IPS-15b (cell line): ENCODE data around the gene RABEP1.

Experiments
- H3K27me3 ChIP-seq: one replicate; pipeline ENCODE4 v1.6.1; 2013; ENCODE audit warnings: low read length; ENCODE audit not compliant: control insufficient read depth, insufficient read depth
- H3K36me3 ChIP-seq: one replicate; pipeline ENCODE4 v1.6.1; 2013; ENCODE audit warnings: low read length; ENCODE audit not compliant: control insufficient read depth, insufficient read depth
- H3K4me1 ChIP-seq: one replicate; pipeline ENCODE4 v1.6.1; 2013; ENCODE audit warnings: mild to moderate bottlenecking, low read length; ENCODE audit not compliant: control insufficient read depth, insufficient read depth
- H3K4me3 ChIP-seq: one replicate; pipeline ENCODE4 v1.5.1; 2013; ENCODE audit warnings: low read depth, low read length
- H3K9ac ChIP-seq: one replicate; pipeline ENCODE4 v1.6.1; 2013; ENCODE audit warnings: low read depth, mild to moderate bottlenecking, low read length
- H3K9me3 ChIP-seq: one replicate; pipeline ENCODE4 v1.6.1; 2013; ENCODE audit warnings: mild to moderate bottlenecking, low read length; ENCODE audit not compliant: control insufficient read depth, insufficient read depth

RABEP1 gene

DNA sequence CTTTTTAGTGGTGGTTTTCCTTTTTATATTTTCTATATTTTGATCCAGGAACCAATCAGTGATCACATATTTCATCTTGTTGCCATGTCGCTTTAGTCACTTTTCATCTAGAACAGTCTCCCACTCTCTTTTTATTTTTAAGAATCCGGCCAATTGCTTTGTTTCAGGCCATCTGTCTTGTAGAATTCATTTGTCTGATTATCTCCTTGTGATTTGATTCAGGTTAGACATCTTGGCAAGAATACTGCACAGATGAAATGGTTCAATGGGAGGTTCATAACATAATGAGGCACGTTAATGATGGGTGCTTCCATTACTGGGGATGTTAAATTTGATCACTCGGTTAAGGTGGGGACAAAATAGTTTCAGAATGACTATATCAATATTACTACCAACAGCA is 88.3 kb downstream of the RABEP1 start:
- H3K9me3 ChIP-seq: no peaks in the 10 kb centered on the region
- H3K4me1 ChIP-seq: no peaks in the 10 kb centered on the region
- H3K36me3 ChIP-seq: peaks cover 6% of the 10 kb centered on the region
- H3K27me3 ChIP-seq: no peaks in the 10 kb centered on the region
- no peak overlapping the region for H3K9ac ChIP-seq
- no peak overlapping the region for H3K4me3 ChIP-seq

DNA sequence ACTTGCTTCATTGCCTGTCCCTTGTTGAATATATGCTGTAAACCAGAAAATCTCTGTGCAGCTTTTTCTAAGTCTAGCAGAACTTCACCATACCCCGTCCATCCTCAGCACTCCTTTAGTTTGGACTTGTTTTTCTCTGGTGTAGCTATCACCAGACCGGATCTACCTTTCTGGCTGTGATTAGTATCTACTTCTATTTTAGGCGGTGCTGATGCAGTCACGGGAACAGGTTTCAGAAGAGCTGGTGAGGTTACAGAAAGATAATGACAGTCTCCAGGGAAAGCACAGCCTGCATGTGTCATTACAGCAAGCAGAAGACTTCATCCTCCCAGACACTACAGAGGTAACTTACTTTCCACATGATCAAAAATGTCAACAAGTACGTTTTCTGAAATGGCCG is 91.0 kb downstream of the RABEP1 start:
- Histone ChIP-seq H3K9ac (no peak overlapping the region), H3K4me3 (no peak overlapping the region), H3K27me3 (no peaks in the 10 kb centered on the region), H3K36me3 (peaks cover 14% of the 10 kb centered on the region), H3K4me1 (no peaks in the 10 kb centered on the region), H3K9me3 (no peaks in the 10 kb centered on the region)

DNA sequence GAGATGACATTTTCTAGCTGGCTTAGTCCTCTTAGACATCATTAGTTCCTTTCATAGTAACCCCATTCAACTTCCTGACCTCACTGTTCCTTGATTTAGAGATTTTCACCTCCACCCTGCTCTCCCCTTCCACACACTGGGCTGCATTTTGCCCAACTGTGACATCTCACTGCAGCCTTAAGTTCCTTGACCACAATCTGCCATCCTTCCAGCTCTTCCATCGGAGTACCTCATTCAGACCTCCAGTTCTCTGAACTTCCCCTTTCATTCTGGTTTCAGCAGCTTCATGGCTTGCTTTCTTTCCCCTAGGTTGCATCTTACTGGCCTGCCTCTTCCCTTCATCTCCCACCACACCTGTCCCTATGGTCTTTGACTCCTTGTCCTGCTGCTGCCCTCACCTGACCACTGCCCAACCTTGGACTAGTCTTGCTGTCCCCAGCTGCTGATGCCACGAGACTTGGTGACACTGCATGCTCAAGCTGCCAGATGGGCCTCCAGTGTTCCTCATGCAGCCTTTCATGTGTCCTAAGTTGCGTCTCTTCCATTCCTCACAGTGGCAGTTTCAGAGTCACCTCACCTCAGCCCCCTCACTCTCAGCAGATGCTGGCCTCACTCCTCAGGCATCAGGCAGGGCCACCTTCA is 96.6 kb downstream of the RABEP1 start:
- H3K36me3 ChIP-seq: peaks cover 34% of the 10 kb centered on the region
- no peaks in the 10 kb centered on the region for H3K4me1 ChIP-seq
- no peak overlapping the region for H3K4me3 ChIP-seq
- no peak overlapping the region for H3K9ac ChIP-seq
- H3K9me3 ChIP-seq: no peaks in the 10 kb centered on the region
- H3K27me3 ChIP-seq: no peaks in the 10 kb centered on the region

DNA sequence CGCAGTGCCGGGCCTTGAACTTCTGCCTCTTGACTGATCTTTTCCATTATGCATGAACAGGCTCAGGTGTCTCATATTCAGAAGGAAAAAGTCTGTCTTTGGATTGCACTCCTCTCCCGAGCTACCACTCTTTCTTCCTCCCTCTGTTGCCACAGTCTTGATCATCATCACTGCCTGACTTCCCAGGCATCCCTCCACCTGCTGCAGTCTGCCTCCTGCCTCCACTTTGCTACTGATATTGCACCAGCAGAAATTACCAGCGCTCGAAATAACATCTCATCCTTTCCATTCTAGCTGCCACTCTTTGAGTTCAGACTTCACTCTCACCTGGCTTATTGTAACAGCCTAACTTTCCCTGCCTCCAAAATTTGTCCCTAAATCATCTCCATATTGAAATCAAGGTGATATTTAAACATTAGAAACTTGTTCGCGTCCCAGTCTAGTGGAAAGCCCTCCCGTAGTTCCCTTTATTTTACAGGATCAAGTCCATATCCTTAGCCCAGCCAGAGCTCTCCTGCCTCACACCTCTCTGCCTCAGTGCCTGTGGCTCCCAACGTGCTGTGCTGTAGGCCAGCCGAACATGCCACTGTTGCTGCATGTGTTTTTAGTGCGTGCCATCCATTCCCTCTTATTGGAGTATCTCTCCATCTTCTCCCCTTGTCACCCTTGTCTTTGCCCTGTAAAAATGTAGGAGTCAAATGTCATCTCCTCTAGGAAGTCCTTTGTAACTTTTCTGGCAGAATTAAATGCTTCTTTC is 97.4 kb downstream of the RABEP1 start:
- H3K27me3 ChIP-seq: no peaks in the 10 kb centered on the region
- no peak overlapping the region for H3K9ac ChIP-seq
- H3K4me3 ChIP-seq: no peak overlapping the region
- peaks cover 34% of the 10 kb centered on the region for H3K36me3 ChIP-seq
- H3K9me3 ChIP-seq: no peaks in the 10 kb centered on the region
- no peaks in the 10 kb centered on the region for H3K4me1 ChIP-seq

DNA sequence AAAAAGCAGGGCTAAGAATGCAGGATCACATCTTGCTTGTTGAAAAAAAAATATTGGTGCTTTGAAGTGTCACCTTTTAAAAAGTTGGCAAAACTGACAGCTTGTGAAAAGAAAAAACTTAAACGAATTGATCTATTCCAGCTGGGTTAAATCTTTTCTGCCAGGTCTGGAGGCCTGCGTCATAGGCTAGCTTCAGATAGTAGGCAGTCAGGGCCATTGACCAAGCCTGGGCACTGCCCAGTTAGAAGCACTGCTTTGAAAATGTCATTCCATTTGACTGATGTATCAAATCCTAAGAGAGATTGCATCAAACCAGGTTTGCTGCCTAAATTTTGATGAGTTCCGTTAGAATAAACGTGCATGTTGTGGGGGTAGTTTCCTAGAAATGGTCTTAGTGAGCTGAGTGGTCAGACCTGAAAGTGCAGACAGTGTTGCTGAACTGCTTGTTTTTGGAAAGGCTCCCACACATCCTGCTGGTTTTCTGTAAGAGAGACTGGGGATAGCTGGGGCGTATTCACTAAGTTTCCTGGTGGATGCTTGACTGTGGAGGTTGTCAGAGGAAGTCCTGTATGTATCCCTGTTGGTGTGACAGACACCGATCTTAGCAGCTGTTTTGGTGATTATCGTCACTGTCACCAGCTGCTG is 98.5 kb downstream of the RABEP1 start:
- no peaks in the 10 kb centered on the region for H3K9me3 ChIP-seq
- H3K4me1 ChIP-seq: no peaks in the 10 kb centered on the region
- no peak overlapping the region for H3K4me3 ChIP-seq
- H3K36me3 ChIP-seq: peaks cover 35% of the 10 kb centered on the region
- no peaks in the 10 kb centered on the region for H3K27me3 ChIP-seq
- no peak overlapping the region for H3K9ac ChIP-seq

DNA sequence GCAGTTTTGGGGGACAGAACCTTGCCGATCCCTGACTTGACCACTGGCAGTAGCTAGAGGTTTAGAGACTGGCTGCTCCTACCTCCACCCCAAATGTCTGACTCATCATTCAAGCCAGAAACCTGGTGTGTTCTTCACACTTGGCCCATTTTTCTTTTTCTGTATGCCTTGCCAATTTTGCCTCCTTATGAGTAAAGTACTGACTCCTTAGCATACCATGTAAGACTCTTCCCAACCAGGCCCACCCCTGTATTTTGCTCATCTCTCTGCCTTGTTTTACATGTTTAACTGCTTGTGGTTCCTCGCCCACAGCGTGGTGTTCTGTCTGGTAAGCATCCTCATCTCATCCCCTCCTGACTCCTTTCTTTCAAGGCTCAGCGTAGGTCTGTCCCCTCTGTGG is 99.5 kb downstream of the RABEP1 start:
- Histone ChIP-seq H3K4me3 (no peak overlapping the region), H3K4me1 (no peaks in the 10 kb centered on the region), H3K9ac (no peak overlapping the region), H3K27me3 (no peaks in the 10 kb centered on the region), H3K36me3 (peaks cover 38% of the 10 kb centered on the region), H3K9me3 (no peaks in the 10 kb centered on the region)

DNA sequence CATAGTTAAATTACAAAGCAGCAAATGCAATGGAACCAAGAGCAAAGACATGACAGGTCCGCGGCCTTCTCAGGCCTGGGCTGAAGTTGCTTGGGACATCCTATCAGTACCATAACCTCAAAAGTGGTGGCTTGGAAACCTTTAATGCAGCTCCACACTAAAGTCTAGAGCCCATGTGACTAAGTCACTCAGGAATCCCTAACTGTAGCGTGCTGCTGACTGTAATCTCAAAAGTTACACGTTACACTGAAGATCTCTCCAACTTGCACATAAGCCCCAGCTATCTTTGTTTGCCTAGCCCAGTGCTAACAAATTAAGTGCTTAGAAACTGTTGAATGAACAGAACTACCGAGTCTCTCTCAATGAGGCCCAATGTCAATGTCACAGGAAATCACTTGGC is 109.6 kb downstream of the RABEP1 start:
- H3K9ac ChIP-seq: no peak overlapping the region
- H3K9me3 ChIP-seq: no peaks in the 10 kb centered on the region
- peaks cover 36% of the 10 kb centered on the region for H3K36me3 ChIP-seq
- H3K27me3 ChIP-seq: no peaks in the 10 kb centered on the region
- H3K4me3 ChIP-seq: no peak overlapping the region
- H3K4me1 ChIP-seq: no peaks in the 10 kb centered on the region

DNA sequence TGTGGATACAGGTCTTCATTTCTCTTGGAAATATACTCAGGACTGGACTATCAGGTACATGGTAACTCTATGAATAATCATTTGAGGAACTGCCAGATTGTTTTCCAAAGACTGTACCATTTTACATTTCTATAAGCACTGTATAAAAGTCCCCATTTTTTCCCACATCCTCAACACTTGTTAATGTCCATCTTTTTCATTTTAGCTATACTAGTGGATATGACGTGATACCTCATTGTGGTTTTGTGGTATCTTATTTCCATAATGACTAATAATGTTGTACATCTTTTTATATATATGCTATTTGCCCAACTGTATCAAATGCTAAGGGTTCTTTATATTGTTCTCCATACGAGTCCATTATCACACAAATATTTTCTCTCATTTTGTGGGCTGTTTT is 114.5 kb downstream of the RABEP1 start:
- no peaks in the 10 kb centered on the region for H3K9me3 ChIP-seq
- H3K4me1 ChIP-seq: no peaks in the 10 kb centered on the region
- no peak overlapping the region for H3K9ac ChIP-seq
- H3K4me3 ChIP-seq: no peak overlapping the region
- peaks cover 27% of the 10 kb centered on the region for H3K36me3 ChIP-seq
- no peaks in the 10 kb centered on the region for H3K27me3 ChIP-seq

DNA sequence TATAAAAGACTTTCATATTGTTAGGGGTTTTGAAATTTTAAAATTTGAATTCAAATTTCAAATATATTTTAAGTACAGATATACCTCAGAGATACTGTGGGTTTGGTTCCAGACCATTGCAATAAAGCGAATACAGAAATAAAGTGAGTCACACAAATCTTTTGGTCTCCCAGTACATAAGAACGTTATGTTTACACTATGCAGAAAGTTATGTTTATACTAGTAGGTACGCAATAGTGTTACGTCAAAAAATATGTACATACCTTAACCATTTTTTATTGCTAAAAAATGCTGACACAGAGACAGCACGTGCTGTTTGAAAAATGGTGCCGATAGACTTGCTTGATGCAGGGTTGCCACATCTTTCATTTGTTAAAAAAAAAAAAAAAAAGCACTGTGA is 117.7 kb downstream of the RABEP1 start:
- H3K36me3 ChIP-seq: peaks cover 27% of the 10 kb centered on the region
- H3K4me1 ChIP-seq: no peaks in the 10 kb centered on the region
- no peak overlapping the region for H3K4me3 ChIP-seq

DNA sequence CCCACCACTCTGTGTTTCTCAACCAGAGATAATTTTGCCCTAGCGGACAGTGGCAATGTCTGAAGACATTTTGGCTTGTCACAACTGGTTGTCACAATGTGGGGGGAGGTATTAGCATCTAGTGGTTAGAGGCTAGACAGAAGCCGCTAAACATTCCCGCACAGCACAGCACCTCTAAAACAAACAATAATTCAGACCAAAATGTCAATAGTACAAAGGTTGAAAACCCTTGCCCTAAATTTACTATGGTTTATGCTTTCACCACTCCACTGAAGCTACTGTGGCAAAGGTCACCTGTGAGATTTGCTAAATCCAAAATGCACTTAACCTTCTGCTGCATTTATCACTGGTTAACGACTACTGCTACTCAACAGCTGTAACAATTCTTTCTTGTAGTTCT is 123.3 kb downstream of the RABEP1 start:
- Histone ChIP-seq H3K27me3 (no peaks in the 10 kb centered on the region), H3K9me3 (no peaks in the 10 kb centered on the region), H3K4me1 (no peaks in the 10 kb centered on the region), H3K36me3 (peaks cover 45% of the 10 kb centered on the region), H3K9ac (no peak overlapping the region), H3K4me3 (no peak overlapping the region)

More for the DNA sequence above, 117.7 kb downstream of the RABEP1 start:
- Histone ChIP-seq H3K9ac (no peak overlapping the region), H3K9me3 (no peaks in the 10 kb centered on the region), H3K27me3 (no peaks in the 10 kb centered on the region)

DNA sequence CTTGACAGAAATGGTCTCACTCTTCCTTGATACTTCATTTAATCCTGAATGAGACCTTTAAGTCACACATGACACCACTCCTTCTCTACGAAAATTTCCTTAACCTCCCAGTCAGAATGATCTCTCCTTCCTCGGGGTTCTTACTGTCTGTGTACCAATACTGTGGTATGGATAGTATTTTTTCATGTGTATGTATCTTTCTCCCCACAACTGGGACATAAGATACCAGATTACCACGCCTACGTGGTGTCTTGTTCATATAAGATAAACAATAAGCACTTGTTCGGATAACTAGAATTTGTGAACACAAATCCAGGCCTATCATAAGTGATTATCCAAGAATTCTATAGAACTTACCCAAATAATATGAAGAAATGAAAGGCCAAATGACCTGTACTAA is 126.1 kb downstream of the RABEP1 start:
- H3K9me3 ChIP-seq: no peaks in the 10 kb centered on the region
- H3K27me3 ChIP-seq: no peaks in the 10 kb centered on the region
- no peaks in the 10 kb centered on the region for H3K4me1 ChIP-seq
- peaks cover 49% of the 10 kb centered on the region for H3K36me3 ChIP-seq
- H3K9ac ChIP-seq: no peak overlapping the region
- H3K4me3 ChIP-seq: no peak overlapping the region
